Peyer's patch (tissue), 4 donors: ENCODE measurements around the gene VWA1.

Source experiments
- POLR2A ChIP-seq, 2 donors: fragments of 450-650 bp; IDR thresholded peaks; one replicate each; pipeline ENCODE4 v1.5.1; 2017; ENCODE audit warnings: antibody characterized with exemption in 2 of 2, mild to moderate bottlenecking in 2 of 2, moderate library complexity in 2 of 2
- TF ChIP-seq, protein P1 (sequence below), 6 experiments: fragments of 450-650 bp in 4 of 6; fragments of 200-600 bp in 2 of 6; sonication (generic) in 1 of 6; IDR thresholded peaks; one replicate each; pipeline ENCODE4 v1.5.1; 2017 to 2019; ENCODE audit warnings: antibody characterized with exemption in 6 of 6, mild to moderate bottlenecking in 3 of 6, moderate library complexity in 1 of 6

DNA sequence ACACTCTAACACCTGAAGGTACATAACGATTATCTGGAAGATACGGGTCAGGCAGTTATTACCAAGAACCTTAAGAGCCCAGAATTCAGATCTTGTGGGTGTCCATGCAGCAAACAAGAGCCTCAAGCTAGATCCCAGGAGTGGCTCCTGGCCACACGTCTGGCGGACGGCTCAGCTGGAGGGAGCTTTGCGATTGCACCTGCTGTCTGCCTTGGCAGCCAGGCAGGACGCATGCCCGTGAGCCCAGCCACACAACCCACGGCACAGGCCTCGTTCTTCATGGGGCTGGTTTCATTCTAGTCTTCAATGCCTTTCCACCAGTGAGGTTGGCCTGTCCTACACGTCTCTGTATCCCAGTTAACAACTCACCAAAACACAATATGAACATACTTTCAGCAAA is 42.1 kb upstream of the VWA1 start:
- TF ChIP-seq, protein P1, sequence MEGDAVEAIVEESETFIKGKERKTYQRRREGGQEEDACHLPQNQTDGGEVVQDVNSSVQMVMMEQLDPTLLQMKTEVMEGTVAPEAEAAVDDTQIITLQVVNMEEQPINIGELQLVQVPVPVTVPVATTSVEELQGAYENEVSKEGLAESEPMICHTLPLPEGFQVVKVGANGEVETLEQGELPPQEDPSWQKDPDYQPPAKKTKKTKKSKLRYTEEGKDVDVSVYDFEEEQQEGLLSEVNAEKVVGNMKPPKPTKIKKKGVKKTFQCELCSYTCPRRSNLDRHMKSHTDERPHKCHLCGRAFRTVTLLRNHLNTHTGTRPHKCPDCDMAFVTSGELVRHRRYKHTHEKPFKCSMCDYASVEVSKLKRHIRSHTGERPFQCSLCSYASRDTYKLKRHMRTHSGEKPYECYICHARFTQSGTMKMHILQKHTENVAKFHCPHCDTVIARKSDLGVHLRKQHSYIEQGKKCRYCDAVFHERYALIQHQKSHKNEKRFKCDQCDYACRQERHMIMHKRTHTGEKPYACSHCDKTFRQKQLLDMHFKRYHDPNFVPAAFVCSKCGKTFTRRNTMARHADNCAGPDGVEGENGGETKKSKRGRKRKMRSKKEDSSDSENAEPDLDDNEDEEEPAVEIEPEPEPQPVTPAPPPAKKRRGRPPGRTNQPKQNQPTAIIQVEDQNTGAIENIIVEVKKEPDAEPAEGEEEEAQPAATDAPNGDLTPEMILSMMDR (IDR thresholded peaks at IDR 0.05) = no peak
- TF ChIP-seq POLR2A (IDR thresholded peaks at IDR 0.05) = no peak
